GM19324 (cell line): ENCODE results near the gene MUS81.

Source experiments
- ATAC-seq: cut with Tn5 transposase; IDR thresholded peaks from one replicate; pipeline ENCODE4 v1.9.1; 2021; ENCODE audit warnings: mild to moderate bottlenecking, moderate library complexity; ENCODE audit not compliant: unreplicated experiment, low FRiP score

MUS81 gene

DNA sequence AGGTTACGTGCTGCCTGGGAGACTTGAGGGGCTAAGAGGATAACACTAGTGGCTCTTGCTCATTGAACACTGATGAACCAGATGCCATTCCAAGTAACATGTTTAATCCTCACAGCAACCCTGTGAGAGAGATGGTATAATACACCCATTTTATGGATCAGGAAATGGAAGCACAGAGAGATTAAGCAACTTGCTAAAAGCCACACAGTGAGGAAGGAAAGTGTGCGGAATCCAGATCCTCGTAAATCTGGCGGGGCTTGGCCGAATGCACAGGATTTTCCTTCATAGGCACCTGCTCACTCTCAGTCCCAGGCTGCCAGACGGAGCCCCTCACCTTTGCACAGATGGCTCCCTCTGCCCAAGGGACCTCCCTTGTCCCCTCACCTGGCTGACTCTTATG is 47.6 kb downstream of the MUS81 start:
- ATAC-seq = no peak

DNA sequence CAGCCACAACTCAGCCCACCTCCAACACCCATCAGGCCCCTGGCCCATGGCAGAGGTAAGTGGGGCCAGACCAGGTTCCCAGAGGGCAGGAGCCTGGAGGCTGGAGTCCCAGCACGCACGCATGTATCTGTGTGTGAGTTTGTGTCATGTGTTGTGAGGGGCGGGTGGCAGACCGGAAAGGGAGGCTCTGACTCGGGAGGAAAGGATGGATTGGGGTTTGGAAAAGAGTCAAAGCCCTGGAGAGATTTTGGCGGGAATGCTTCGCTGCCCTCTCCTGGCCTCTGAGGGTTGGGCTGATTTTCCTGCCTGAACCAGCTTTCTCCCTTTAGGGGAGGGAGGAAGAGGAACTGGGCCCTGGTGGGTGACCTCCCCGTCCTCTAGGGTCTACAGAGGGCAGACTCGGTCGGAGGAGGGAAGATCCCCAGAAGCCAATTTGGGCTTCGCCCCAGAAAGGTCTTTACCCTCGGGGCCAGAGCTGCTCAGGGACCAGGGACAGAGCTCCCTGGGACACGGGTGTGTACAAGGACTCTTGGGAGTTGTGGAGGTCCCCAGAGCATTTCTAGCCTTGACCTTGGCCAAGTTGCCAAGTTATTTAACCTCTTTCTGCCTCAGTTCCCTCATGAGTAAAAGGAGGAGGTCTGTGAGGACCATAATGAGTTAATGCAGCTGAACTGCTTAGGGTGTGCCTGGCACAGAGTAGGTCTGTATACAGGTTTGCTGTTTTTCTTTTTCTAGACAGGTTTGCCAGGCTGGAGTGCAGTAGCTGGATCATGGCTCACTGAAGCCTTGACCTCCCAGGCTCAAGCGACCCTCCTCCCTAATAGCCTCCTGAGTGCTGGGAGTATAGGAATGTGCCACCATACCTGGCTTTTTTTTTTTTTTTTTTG is 51.7 kb downstream of the MUS81 start:
- ATAC-seq = no peak

- no peak for ATAC-seq
Observed at GRCh38 chr11:65912845-65913244, 52.6 kb downstream of the MUS81 start.

GRCh38 chr11:65915101-65915820 is 55.0 kb downstream of the MUS81 start:
- no peak for ATAC-seq

DNA sequence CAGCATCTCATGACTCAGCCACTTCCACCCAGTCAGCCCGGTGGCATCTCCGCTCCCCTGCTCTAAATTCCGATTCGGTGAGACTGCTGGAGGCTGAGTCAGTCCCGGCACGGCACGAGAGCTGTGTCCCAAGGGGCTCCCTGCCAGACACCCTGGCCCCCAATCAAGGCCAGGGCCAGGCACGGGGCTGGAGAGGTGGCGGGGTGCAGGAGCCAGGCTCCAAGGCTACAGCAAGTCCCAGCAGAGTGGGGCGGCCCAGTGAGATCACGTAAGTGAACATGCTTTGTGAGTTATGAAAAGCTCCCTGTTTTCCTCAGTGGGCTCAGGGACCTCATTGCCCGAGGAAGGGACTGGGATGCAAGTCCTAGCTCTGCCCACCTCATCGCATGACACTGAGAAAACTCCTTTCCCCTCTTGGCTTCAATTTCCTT is 55.6 kb downstream of the MUS81 start:
- no peak for ATAC-seq
